NCI-H446 treated with DMSO at 0.1 percent for 48 hours (cell line): Measurements from ENCODE around the gene SPRY2.
"Not testable (repeated sequence)": the region's sequence is repeated elsewhere in the genome, so short reads cannot be mapped to it uniquely, and the experiment has no call there.

ENCODE experiments used
- DNase-seq: peaks from one replicate; lab custom pipeline; 2025; lab: John Stamatoyannopoulos, UW

SPRY2 gene

DNA sequence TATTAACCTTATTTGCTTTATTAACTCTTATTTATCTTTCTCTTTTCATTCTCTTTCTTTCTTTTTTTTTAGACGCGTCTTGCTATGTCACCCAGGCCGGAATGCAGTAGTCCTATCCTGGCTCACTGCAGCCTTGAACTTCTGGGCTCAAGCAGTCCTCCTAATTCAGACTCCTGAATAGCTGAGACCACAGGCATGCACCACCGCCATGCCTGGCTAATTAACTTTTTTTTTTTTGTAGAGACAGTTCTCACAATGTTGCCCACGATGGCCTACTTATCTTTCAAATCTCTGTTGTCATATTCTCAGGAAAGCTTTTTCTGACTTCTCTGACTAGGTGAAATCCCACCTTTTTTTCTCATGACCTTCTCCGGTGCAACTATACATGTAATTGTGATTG, 7.8 kb upstream of the SPRY2 start:
- DNase-seq = no peak

- no peak for DNase-seq
These were observed 7.4 kb upstream of the SPRY2 start for GRCh38 chr13:80348314-80348713.

GRCh38 chr13:80345771-80346510, 5.0 kb upstream of the SPRY2 start:
- no peak for DNase-seq

GRCh38 chr13:80344032-80344431, 3.1 kb upstream of the SPRY2 start:
- DNase-seq = not testable (repeated sequence)

DNA sequence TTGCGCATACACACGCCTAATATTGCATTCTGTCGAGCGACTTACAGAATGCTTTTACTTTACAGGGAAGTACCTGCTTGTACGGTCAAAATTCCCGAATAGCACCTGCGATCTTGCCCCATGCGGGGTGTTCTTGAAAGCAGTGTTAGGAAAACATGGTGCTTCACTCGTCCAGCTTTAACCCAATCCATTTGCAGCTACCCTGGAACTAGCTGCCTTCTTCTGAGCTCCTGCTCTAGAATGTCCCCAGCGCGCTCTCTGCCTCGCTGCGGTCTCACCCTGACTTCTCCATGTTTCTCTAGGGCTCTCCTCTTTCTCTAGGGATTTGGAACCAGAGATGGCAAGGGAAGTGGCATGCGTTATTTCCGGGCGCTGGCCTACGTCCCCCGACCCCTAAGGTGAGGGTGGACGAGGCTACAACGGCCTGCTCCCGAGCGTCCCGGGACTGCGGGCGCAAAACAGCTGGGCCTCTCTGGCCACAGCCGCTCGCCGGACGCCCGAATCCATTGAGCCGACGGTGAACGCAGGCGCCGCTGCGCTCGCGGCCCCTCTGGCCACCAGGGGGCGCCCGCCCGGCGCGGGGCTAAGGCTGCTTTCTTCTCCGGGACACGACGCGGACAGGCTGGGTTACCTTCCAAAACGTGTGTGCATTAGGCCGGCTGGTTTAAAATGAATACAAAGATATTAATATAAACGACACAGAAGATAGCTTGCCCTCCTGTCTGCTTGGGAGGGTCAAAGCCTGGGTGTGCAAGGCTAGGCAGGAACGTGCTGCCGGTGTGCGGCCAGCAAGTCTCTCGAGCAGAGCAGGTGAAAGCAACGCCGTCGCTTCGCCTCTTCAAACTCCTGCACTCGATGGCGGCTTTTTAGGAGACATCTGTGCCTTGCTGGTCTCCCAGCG, 1.8 kb upstream of the SPRY2 start:
- no peak for DNase-seq

DNA sequence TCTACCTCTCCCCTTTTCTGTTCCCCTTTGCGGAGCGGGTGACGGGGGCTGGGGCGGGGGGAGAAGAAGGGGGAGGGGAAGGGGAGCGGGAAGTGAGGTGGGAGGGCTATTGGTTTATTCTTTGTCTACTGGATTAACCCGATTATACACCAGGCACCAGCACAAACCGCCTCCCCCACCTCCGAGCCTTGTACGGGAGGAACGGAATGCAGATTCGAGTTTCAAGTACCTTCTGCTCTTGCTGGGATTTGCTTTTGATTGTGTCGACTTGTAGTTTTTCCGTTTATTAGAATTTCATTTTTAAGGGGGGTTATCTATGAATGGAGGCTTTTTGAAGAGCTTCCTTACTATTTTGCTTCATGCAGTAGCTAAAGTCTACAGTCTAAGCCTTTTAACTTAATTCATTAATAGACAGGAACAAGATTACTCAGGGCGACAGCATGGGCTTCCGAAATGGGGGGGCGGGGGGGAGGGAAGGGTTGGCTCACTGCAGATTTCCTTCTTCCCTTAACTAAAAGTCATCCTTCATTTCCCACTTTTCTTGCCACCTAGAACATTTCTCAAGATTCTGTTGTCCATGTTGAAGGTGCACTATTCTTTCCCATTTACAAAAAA, 937 bp upstream of the SPRY2 start:
- DNase-seq = no peak

DNA sequence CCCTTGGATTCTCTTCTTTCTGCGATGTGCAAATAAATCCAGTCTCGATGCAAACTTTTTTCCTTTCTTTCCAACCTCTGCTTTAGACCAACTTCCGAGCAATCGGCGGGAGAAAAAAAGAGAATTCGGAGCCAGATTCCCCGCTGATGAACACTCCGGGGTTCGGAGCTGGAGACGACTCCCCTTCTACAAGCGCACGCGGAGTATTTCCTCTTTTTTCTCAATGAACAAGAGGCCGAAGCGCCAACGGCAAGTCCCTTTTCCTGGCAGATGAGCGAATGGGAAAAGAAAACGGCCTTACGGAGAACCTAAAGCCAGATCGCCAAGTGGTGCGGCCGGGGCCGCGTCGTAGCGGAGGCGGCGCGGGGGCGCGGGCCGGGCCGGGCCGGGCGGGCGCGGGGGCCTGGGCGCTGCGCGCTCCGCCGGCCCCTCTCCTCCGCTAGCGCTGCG, 250 bp downstream of the SPRY2 start:
- DNase-seq = no peak

DNA sequence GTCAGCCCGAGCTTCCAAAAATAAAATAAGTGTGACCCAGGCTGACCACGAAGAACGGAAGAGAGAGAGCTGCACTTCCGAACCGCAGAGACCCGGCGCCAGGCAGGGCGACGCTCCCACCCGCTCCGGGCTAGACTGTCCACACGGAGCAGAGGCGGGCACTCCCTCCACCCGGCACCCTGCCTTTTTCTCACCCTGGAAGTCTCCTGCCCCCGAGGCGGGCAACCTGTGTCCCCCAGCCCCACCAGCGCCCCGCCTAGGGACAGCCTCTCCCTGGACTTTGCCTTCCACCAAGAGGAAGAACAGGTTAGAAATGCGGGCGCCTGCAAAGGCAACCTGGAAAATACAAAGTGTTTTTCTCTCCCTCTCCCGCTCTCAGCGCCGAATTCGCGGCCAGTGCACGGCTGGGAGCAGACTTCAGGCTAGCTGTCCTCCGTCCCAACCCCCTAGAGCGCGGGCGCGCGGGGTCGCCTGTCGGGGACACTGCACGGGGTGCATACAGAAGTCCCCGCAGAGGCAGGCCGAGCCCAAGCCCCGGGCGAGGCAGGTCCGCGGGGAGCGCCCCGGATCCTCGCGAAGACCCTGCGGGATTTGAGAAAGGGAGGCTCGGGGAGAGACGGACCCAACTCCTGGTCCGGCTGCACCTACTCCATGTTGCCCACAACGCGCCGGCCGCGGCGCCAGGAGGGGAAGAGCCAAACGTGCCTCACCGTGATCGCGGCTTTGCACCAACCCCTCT, 845 bp downstream of the SPRY2 start:
- no peak for DNase-seq

DNA sequence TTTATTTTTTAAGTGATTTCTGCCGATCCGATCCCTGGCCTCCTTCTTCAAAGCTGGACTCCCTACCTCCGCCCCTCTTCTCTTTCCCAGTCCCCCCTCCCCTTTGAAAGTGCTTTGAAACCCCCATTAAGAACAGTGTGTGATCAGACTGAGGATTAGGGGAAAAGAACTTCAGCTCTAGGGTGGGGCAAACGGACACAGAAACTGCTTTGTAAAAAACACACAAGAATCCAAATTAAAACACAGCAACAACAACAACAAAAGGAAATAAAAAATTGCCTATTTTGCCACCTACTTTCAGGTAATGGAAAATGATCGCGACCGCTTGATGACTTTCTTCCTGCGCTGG, 1.4 kb downstream of the SPRY2 start:
- no peak for DNase-seq

- DNase-seq = no peak
These were observed 2.0 kb downstream of the SPRY2 start for GRCh38 chr13:80338781-80339562.

DNA sequence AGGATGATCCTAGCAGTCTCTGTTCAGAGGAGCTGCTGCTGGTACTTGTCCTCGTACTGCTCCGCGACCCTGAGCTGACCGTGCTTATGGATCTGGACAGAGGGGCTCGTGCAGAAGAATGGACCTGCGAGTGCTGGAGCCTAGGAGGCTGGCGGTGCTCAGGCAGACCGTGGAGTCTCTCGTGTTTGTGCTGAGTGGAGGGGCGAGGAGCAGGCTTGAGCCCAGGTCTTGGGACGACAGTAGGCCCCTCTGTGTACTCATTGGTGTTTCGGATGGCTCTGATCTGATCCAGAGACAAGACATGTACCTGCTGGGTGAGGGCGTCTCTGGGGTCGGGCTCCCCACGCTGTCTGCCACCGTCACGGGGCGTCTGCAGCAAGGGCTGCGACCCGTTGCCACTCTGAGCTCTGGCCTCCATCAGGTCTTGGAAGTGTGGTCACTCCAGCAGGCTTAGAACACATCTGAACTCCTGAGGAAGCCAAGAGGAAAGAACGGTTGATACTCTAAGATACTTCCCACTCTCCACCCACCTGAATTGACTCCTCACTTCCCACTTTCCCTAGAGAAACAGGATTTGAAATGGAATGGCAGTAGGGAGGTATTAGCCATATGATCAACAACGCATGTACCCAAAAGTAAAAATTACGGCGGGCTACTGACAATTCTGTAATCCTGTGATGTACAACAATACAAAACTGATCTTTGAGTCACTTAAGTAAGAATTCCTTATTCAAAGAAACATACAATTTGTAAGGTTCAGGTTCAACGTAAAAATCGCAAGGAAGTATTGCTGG, 3.4 kb downstream of the SPRY2 start:
- no peak for DNase-seq

- no peak for DNase-seq
These were observed 4.1 kb downstream of the SPRY2 start for GRCh38 chr13:80336776-80337287.

- DNase-seq = no peak
These were observed 4.6 kb downstream of the SPRY2 start for GRCh38 chr13:80336370-80336769.

GRCh38 chr13:80334597-80335260, 6.2 kb downstream of the SPRY2 start:
- DNase-seq = no peak

GRCh38 chr13:80331984-80332383, 8.9 kb downstream of the SPRY2 start:
- DNase-seq = no peak

DNA sequence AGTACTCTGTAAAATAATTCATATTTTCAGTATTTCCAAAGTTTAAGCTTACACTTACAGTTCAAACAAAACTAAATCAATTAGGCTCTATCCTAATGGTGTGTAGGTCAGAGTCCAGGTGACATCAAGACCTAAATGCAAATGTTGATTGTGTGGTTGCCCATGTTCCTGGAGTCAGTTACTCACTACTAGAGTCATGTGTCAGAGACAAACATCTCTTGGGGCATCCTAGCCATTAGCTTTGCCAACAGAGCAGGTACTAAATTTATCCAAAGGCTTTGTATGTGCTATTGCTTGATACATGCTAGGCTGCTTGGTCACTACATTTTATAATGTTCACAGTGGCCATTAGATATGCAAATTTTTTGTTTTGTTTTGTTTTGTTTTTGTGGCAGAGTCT, 11.7 kb downstream of the SPRY2 start:
- no peak for DNase-seq

DNA sequence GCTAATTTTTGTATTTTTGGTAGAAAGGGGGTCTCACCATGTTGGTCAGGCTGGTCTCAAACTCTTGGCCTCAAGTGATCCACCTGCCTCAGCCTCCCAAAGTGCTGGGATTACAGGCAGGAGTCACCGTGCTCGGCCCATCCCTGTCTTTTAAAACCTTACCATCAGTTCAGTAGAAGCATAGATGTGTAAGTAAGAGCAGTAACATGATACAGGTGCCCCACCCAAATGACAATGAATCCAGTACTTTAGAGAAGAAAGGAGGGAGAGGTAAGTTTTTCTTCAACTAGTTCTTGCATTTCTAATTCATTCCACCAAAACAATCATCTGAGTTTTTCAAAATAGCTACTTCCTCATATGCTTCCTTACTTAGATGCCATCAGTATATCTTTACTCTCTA, 21.9 kb downstream of the SPRY2 start:
- DNase-seq = no peak

DNA sequence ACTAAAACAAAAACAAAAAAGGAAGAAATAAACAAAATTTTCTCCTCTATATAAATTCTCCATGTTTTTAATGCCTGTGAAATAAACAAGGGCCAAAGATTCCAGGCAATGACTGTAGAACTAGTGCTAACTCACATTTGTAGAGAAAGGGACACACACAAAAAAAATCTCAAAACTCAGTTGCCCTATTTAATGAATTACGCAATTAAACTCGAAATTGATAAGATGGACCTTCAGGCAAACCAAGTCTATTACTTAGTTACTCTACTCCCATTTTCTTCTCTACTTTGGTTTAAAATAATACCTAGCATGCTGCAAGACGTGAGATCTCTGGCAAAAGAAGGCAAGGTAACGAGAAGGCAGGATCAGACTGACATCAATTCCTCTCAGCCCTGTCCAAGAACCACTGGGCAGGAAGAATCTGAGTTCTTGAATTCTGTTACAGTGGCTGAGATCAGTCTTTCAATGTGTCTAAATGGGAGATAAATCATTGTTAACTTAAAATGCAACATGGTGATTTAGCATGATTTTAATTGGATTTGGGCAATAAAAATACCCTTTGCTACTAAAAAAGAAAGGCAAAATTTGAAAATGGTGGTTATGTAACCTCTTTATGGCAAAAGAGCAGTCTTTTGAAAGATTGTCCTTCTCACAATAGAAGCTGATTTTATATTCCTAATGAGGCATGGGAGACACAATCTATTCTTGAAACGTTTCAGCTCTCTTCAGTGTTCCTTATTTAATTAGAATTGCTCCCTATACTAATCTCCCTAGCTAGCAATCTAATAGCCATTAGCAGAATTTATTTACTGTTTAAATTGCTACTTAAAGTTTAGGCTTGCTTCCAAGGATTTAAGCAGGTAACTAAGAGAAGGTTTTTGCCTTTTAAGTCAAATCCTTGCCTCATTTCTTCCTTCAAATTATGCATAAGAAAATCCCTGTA, 25.9 kb downstream of the SPRY2 start:
- DNase-seq = no peak
